HG02938 (cell line): ENCODE data around the gene MAP2K6.

Source experiments
- ATAC-seq: cut with Tn5 transposase; IDR thresholded peaks from one replicate; pipeline ENCODE4 v1.9.1; 2021; ENCODE audit warnings: mild to moderate bottlenecking, moderate library complexity; ENCODE audit not compliant: unreplicated experiment

The MAP2K6 gene

GRCh38 chr17:69525920-69526841 lies 111.7 kb downstream of the MAP2K6 start:
- ATAC-seq = no peak

- no peak for ATAC-seq
Observed at GRCh38 chr17:69528035-69528434, 113.5 kb downstream of the MAP2K6 start.

DNA sequence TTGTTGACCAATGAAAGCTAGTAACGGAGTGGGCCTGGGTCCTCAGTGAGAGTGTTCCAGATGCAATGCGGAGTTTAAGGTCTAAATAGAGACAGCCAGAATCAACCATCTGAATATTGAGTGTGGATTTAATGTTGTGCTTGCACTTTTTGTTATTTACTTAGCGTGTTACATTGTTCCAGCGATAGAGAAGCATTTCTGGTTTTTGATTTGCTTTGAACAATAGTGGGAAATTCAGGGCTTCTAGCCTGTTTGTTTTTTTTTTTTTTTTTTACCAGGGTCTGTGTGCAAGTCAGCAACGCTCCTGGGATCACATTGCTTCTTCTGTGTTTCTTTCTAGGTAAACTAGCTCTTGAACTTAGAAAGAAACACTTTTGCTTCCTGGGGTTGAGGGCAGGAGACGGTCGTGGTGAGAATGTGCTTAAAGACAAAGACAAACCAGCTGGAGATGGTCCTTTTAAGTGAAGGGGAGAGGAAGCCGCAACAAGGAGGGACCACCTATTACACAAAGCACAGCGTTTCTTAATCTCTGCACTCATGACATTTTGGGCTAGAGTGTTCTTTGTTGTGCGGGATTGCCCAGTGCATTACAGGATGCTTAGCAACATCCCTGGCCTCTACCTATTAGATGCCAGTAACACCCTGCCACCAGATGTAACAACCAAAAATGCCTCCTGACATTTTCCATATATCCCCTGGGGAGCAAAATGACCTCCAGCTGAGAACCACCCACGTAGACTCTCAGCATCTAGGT lies 119.2 kb downstream of the MAP2K6 start:
- ATAC-seq = no peak

GRCh38 chr17:69534235-69534621 lies 119.7 kb downstream of the MAP2K6 start:
- no peak for ATAC-seq

DNA sequence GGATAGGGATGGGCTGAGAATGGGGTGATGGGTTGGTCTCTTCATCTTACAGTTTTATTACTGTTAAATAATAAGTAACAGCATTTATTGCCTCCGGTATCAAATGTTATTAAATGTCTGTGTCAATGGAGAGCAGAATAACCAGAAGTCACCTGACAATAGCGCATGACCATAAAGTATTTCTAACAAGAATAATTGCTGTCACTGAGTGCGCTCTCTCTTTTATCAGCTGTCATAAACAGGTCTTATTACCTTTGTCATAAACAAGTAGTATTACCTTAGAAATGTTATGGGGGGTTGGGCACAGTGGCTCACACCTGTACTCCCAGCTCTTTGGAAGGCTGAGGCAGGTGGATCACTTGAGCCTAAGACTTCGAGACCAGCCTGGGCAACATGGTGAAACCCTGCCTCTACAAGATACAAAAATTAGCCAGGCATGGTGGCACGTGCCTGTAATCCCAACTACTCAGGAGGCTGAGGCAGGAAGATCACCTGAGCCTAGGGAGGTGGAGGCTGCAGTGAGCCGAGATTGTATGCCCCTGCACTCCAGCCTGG lies 120.6 kb downstream of the MAP2K6 start:
- no peak for ATAC-seq

- ATAC-seq = no peak
Observed at GRCh38 chr17:69538795-69539194, 124.3 kb downstream of the MAP2K6 start.

- ATAC-seq = no peak
Observed at GRCh38 chr17:69539274-69539673, 124.8 kb downstream of the MAP2K6 start.

DNA sequence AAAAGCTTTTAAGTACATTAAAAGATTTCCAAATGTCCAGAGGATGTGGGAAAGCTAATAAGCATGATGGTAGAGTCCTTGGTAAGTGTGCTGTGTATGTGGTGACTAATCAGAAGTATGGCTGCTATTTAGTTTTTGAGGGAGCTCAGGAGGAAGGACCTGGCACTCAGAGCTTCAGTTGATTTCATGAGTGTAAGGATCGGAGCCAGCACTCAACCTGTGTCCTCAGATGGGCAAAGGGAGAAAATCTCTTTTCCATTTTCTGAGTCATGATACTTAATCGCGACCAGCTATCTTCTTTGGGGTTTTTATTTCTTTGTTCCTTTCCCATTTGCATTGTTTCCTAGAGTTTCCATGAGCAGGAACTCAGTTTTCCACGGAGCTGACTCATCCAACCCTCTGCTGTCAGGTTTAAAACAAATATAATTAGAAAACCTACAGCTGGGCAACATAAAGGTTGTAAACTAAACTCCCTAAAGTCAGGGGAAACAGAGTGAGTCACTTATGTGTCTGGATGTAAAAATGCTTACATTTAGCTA lies 125.4 kb downstream of the MAP2K6 start:
- no peak for ATAC-seq

- ATAC-seq = no peak
Observed at GRCh38 chr17:69540356-69540755, 125.9 kb downstream of the MAP2K6 start.

GRCh38 chr17:69547230-69547629 lies 132.7 kb downstream of the MAP2K6 start:
- no peak for ATAC-seq

GRCh38 chr17:69547947-69548346 lies 133.4 kb downstream of the MAP2K6 start:
- peak; percentile 72 for ATAC-seq

GRCh38 chr17:69551212-69552010 lies 136.9 kb downstream of the MAP2K6 start:
- no peak for ATAC-seq

- ATAC-seq = no peak
Observed at GRCh38 chr17:69552986-69553667, 138.6 kb downstream of the MAP2K6 start.

- no peak for ATAC-seq
Observed at GRCh38 chr17:69555056-69555455, 140.6 kb downstream of the MAP2K6 start.

DNA sequence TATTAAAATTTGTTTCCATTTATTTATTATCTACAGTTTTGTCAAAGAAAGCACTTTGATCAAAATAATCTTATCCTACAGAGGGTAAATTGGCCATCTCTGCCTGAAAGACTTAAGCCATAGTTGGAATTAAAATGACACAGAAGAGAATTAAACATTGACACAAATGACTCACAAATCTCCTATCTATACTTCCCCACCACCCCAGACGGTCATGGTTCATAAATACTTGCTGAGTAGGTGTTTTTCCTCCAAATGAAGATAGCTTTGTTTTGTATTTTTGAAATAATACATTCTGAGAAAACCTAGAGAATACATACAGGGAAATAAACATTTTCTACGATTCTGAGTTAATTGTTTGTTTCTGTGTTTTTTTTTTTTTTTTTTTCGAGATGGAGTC lies 142.8 kb downstream of the MAP2K6 start:
- no peak for ATAC-seq

DNA sequence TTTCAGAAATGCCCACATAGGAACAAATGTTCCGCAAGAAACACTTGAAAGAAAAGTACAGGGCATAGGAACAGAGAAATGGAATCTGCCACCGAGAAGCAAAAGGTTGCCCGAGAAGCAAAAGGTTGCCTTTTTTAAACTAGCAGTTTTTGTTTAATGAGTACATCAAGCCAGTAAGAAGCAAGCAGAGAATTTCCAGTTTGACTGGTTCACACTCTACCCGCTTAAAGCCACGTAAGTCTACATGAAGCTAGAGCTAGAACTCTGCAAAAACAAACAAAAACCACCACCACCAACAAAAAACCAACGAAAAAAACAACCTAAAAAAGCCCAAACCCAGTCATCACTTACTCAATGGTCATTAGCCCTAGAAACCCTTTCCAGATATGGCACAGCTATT lies 144.3 kb downstream of the MAP2K6 start:
- no peak for ATAC-seq

- no peak for ATAC-seq
Observed at GRCh38 chr17:69560987-69561441, 146.5 kb downstream of the MAP2K6 start.

DNA sequence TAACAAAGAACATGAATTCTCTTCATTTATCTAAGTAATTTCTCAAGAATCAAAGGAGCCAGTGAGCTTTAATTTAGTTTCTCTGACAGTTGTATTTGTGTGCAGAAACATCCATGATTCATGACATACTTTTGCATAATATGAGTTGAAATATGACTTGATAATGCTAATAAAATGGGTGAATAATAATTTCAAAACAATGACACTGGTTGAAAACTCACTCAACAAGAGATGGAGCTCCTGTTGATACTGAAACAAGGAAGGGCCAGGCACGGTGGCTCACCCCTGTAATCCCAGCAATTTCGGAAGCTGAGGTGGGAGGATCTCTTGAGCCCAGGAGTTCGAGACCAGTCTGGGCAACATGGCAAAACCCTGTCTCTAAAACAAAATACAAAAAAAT lies 147.0 kb downstream of the MAP2K6 start:
- ATAC-seq = no peak

DNA sequence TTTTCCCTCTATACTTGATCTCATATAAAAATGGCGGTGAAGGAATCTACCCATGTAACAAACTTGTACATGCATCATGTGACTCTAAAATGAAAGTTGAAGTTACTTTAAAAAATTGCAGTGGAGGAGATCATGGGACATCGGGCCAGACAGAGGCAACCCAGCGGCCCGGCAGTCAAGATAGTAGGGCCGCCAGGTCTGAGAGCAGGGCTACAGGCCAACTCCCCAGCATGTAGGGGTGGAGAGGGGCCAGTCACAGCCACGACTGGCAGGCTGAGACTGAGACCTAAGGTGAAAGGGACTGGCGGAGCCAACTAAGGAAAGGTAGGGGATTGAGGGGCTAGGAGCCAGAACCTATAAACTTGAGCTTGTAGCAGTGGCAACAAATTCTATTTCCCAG lies 150.9 kb downstream of the MAP2K6 start:
- ATAC-seq = no peak

DNA sequence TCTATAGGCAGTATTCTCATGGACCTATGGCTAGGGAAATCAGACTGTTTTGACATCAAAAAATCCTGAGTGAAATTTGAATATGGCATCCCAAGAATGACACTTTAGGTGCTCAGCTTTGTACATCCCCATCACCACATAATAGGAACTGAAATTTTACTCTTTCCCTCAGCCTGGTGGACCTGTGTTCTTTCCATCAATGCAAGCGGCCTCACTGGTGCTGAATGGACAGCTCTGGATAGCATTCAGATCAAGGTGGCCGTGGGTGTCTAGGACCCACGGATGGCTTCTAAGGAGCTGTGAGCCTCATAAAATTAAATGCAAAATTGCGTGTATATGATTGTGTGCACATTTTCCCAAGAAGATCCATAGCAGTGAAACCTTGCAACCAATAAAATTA lies 152.6 kb downstream of the MAP2K6 start:
- ATAC-seq = no peak
